ENCODE results near the gene DDB1.

DNA sequence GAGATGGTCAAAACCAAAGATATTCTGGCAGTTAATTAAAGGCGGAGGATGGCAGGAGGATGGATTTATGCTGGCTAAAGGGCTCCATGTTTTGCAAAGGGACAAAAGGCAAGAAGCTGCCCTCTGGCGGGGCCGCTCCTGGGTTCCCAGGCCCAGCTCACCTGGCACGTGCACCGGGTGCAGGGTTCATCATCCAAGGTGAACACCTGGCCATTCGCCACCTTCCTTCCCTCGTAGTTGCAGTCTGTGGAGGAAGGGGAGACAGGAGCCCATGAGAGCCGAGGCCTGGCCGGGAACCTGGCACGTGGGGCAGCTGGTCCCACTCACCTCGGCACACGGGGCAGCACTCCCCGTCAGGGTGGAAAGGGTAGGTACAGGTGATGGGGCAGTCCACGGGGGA is 68.1 kb downstream of the DDB1 start:
- TF ChIP-seq EZH2 (IDR thresholded peaks at IDR 0.05; ENCODE audit: borderline replicate concordance) (no peak), EZH2phosphoT487 (IDR thresholded peaks at IDR 0.05; ENCODE audit: low read depth, severe bottlenecking, unreplicated experiment) (no peak)
- TF ChIP-seq, protein P1, sequence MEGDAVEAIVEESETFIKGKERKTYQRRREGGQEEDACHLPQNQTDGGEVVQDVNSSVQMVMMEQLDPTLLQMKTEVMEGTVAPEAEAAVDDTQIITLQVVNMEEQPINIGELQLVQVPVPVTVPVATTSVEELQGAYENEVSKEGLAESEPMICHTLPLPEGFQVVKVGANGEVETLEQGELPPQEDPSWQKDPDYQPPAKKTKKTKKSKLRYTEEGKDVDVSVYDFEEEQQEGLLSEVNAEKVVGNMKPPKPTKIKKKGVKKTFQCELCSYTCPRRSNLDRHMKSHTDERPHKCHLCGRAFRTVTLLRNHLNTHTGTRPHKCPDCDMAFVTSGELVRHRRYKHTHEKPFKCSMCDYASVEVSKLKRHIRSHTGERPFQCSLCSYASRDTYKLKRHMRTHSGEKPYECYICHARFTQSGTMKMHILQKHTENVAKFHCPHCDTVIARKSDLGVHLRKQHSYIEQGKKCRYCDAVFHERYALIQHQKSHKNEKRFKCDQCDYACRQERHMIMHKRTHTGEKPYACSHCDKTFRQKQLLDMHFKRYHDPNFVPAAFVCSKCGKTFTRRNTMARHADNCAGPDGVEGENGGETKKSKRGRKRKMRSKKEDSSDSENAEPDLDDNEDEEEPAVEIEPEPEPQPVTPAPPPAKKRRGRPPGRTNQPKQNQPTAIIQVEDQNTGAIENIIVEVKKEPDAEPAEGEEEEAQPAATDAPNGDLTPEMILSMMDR (IDR thresholded peaks at IDR 0.05; ENCODE audit: poor library complexity), result no peak

Data from hepatocyte (in vitro differentiated cells).